GM19099 (cell line): ENCODE data around the gene BCAS3.

Source experiments
- POLR2A ChIP-seq: IDR thresholded peaks from 3 replicates; pipeline ENCODE4 v1.6.1; 2011; ENCODE audit warnings: low read depth; ENCODE audit not compliant: insufficient read length; ENCODE audit errors: extremely low read depth

Gene BCAS3

GRCh38 chr17:60656499-60656898 is 21.2 kb upstream of the BCAS3 start:
- TF ChIP-seq POLR2A, result no peak

- TF ChIP-seq POLR2A, result no peak
Measured at GRCh38 chr17:60659156-60659555, 18.5 kb upstream of the BCAS3 start.

- TF ChIP-seq POLR2A, result no peak
Measured at GRCh38 chr17:60661489-60661888, 16.2 kb upstream of the BCAS3 start.

DNA sequence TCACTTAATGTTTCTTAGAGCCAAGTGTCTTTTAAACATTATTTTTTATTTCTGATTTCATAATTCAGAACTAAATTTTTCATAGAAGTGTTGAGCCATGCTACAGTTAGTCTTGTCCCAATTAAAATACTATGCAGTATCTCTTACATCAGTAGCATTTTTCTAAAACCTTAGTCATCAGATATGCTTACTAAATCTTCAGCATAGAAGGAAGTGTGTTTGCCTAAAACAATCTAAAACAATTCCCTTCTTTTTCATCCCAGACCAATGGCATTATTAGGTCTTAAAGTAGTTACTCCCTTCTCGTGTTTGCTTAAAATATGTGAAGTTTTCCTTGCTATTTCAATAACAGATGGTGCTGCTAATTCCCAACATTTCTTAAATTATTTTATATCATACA is 13.6 kb upstream of the BCAS3 start:
- TF ChIP-seq POLR2A, result no peak

- TF ChIP-seq POLR2A, result no peak
Measured at GRCh38 chr17:60665602-60666001, 12.0 kb upstream of the BCAS3 start.

DNA sequence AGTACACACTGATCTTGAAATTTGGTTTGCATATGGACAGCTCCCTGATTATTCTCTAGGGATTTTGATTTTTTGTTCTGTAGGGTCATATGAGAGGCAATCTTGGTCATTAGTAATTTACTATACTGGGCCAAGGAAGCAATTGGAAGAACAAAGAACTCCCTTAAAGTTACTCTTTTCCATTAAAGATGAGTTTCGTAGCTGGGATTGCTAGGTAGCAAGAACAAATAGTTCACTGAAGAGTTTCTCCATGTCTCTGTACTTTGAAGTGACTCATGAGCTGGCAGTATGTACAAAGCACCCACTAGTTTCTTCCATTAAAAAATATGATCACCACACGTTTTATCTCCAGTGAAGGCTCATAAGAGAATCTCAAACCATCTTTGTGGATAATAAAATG is 6.2 kb upstream of the BCAS3 start:
- TF ChIP-seq POLR2A, result no peak

GRCh38 chr17:60675997-60676396 is 1.7 kb upstream of the BCAS3 start:
- no peak for TF ChIP-seq POLR2A

DNA sequence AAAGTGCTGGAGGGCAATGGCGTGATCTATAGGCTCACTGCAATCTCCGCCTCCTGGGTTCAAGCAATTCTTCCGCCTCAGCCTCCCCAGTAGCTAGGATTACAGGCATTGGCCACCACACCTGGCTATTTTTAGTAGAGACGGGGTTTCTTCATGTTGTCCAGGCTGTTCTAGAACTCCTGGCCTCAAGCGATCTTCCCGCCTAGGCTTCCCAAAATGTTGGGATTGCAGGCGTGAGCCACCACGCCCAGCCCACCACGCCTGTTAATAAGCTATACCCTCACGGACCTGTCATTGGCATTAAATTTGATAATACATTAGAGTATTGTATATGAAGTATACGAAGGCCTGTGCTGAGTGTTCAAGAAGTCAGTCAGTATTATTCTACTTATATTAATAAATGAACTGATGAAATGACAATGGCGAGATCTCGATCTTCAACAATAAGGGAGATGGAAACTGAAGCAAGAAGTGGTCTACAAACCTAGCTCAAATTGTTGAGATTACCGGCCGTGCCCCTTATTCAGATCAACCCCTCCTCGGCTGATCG is 818 bp upstream of the BCAS3 start:
- TF ChIP-seq POLR2A, result peak; percentile 72

DNA sequence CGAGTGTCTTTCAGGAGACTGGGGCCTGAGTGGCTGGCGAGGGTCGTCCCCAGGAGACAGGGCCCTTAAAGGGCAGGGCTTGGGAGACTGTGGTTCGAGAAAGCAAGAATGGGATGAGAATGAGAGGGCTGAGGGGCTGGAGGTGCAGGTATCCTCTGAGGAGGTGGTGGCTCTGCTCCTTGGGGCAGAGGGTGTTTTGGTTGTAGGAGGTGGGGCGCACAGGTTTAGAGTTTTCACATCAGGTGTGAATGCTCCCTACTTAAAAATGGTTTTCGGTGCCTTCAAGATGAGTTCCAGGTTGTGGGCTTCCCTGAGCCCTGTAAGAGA is 430 bp downstream of the BCAS3 start:
- TF ChIP-seq POLR2A, result no peak

DNA sequence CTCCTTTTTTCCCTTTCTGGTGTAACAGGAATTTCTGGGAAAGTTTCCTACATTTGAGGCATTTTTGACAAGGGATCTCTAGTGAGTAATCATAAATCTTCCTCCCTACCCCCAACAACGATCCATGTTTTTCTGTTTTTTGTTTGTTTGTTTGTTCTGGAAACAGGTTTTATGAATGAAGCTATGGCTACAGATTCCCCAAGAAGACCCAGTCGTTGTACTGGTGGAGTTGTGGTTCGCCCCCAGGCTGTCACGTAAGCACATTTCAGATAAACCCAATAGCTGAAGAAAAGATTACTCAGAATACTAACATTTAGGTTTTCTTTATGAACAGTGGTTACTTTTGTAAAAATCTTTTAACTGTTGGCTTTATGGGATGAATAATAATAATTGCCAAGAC is 1.6 kb downstream of the BCAS3 start:
- no peak for TF ChIP-seq POLR2A

DNA sequence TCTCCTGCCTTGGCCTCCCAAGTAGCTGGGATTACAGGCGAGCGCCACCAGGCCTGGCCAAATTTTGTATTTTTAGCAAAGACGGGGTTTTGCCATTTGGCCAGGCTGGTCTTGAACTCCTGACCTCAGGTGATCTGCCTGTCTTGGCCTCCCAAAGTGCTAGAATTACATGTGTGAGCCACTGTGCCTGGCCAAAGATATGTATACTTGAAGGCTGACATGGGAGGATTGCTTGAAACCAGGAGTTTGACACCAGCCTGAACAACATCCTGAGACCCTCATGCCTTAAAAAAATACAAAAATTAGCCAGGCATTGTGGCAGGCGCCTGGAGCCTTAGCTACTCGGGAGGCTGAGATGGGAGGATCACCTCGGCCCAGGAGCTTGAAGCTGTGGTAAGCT is 3.1 kb downstream of the BCAS3 start:
- TF ChIP-seq POLR2A, result no peak

DNA sequence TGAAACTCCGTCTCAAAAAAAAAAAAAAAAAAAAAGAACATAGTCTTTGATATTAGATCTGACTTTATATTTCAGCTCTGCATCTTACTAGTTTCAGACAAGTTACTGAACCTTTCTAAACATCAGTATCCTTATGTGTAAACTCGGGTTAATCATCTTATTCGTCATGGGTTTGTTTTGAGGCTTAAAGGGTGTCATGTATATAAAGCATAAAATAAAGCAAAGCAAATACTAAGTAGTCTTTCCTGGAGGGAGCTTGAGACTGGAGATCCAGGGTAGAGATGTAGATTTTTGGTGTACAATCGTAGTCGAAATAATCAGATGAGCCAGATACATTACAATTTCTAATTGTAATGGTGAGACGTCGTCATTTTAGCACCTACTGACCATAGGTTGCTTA is 7.8 kb downstream of the BCAS3 start:
- TF ChIP-seq POLR2A, result no peak

DNA sequence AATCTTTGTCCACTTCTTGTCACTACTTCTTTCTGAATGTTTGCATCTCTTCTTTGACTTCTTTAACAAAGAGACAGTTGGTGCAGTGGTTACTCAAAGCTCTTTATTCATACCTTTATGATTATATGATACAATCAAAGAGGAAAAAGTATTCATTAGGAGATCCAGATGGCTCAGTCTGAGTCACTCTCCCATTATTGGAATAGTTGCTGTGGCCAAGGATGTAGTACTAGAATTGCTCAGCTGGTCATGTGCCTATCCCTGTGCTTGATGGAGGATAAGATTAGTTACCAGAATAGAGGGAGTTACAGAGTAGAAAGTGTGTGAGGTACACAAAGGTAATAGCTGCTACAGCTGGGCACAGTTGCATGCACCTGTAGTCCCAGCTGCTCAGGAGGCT is 18.3 kb downstream of the BCAS3 start:
- no peak for TF ChIP-seq POLR2A

GRCh38 chr17:60699090-60699489 is 21.4 kb downstream of the BCAS3 start:
- TF ChIP-seq POLR2A, result no peak

DNA sequence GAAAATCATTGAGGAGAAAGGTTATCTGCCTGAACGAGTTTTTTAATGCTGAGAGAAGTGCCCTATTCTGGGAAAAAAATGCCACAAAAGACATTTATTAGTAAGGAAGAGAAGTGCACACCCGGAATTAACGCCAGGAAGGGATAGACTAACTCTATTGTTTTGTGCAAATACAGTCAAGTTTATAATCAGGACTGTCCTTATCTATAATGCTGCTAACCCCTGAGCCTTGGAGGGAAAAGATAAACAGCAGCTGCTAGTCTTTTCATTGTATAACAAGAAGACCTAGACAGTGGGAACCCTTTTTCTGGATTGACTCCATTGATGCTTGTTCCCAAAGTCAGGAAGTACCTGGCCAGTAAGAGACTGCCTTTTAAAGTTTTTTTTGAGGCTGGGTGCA is 26.5 kb downstream of the BCAS3 start:
- no peak for TF ChIP-seq POLR2A

DNA sequence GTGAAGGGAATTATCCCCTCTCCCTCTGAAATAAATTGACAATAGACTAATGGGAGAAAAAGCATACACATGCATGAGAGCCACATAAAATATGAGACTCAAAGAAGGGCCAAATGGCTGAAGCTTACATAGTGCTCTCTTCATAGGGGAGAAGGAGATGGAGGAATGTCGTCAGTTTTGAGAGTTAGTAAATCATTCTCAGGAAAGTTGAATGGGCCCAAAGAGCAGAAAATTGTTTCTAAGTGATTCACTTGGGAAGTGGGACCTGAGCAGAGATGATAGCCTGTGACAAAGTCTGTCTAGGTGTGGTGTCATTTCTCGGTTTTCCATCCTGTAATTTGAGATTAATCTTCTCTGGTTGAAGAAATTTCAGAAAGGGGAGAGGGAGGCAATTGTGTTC is 35.0 kb downstream of the BCAS3 start:
- no peak for TF ChIP-seq POLR2A

DNA sequence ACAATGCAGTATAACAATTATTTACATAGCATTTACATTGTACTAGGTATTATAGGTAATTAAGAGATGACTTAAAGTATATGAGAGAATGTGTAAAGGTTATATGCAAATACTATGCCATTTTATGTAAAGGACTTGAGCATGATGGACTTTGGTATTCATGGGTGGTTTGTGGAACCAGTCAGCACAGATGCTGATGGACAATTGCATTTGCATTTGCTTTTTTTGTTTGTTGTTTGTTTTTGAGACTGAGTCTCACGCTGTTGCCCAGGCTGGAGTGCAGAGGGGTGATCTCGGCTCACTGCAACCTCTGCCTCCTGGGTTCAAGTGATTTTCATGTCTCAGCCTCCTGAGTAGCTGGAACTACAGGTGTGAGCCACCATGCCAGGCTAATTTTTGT is 36.0 kb downstream of the BCAS3 start:
- no peak for TF ChIP-seq POLR2A

- no peak for TF ChIP-seq POLR2A
Measured at GRCh38 chr17:60716766-60717165, 39.1 kb downstream of the BCAS3 start.
